GM12872 (cell line): ENCODE results near the gene RASGRP2.

Experiments
- CTCF ChIP-seq: IDR thresholded peaks from 3 replicates; pipeline ENCODE4 v1.5.1; 2011; ENCODE audit warnings: low read depth, mild to moderate bottlenecking, low read length, moderate library complexity; ENCODE audit not compliant: insufficient read depth

RASGRP2 gene

DNA sequence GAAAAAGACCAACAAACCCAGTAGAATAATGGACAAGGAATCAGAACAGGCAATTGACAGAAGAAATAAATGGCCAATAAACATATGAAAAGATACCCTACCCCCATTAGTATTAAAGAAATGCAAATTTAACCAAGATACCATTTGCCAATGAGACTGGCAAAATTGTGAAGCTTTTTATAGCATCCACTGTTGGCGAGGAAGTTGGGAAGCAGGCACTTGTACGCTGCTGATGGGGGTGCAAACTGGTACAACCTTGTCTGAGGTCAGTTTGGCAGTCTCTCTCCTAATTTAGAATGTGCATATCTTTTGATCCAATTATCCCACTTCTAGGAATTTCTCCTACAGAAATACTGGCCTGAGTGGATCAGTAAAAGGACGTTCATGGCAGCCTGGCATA is 12.3 kb downstream of the RASGRP2 start:
- no peak for TF ChIP-seq CTCF

DNA sequence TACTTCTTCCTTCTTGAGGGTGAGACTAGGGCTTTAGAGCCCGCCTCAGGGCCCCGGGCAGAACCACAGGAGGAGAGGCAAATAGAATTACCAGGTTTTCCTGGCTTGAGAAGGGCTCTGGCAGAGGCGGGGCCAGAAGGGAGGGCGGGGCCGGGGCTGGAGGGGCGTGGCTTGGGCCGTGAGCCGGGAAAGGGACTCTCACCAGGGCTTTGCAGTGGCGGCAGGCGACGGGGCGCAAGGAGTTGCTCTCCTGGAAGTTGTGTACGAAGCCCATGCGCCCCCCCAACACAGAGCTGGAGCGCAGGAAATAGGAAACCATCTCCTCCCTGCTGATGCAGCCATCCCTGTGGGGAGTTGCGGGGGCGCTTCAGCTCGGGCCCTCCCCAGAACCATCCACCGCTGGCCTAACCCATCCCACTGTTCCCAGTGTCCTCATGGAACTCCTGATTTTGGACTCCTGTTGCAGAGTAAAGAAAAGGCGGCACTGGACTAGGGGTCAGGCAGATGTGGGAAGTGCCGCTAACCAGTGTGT is 14.0 kb downstream of the RASGRP2 start:
- TF ChIP-seq CTCF = no peak

- TF ChIP-seq CTCF = no peak
Measured at GRCh38 chr11:64728757-64729365, 15.1 kb downstream of the RASGRP2 start.

DNA sequence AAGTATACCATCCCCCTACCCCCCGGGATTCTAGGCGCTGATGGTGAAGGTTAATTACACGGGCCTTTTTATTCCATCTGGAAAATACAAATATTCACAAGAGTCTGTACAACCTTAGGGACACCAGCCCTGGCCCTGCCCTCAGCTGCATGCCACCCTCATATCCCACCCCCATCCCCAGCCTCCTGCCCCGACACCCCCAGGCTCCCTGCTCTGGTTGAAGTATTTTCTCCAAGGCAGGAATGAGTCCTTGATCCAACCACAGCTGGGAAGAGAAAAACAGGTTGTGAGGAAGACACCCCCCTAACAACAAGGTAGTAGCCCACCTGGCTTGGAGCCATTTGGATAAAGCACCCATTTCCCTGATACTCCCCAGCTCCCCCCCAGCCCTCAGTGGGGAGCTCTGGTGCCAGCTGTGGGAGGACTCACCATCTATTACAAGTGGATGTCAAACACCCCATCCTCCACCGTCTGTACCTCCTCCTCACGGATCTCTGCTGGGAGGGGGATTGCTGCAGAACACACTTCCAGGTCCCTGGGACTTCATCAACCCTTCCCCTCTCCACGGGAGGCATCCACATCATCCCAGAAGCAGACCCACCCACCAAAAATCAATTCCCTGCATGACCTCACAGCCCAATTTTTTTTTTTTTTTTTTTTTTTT is 16.9 kb downstream of the RASGRP2 start:
- no peak for TF ChIP-seq CTCF

DNA sequence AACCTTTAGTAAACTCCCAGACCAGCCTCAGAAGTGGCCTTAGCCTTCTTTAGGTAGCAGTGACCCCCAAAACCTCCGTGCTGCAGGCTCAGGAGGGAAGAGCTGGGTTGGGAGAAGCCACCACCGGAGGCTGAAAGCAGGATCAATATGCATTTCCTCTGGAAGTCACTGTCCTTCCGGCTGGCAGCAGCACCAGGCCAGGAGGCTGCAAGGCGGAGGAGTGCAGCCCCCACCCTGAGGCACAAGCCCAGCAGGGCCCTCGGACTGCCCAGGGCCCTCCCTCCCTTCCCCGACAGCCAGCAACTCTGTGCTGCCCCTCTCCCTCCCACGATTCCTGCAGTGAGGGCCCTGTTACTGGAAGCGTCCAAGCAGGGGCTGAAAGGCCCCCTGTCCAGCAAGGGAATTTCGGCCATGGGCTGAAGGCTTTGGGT is 17.7 kb downstream of the RASGRP2 start:
- TF ChIP-seq CTCF = no peak

GRCh38 chr11:64724863-64725532 is 18.9 kb downstream of the RASGRP2 start:
- no peak for TF ChIP-seq CTCF

DNA sequence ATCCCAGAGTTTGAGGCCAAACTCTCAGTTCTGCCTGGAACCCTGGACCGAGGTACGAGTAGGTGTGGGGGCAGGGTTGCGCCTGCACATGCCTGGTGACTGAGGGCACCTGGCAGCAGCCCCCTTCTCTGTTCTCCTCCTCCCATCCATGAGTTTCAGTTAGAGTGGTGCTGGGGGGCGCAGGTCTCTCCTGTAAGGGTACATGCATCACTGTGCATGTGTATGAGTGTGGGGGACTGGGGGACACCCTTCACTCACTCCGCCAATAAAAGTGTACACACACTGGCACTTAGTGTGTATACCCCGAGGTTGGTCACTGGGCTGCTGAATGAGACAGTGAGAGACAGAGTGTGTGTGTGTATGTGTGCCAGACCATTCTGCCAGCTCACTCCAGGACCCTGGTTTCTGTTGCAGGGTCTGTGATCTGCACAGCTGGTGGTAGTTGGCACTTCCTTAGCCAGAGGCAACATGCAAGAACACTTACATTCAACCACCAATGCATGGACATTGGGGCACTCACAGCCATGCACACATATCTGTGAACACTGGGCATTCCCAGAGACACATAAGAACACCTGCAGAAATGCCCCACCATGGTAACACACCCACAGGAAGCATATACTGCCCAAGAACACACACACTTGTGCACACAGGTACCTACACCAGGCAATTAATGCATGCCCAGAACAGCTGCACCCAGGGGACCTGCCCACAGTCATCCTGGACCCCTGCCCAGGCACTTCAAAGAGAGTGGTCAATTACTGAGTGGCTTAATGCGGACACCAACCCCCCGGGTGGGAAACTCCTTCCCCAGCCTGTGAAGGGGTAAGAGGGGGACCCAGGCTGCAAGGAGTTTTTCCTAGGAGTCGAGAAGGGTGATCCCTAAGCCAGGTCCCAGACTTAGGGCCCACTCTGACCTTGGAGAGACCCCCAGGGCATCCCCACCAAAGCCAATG is 19.8 kb downstream of the RASGRP2 start:
- no peak for TF ChIP-seq CTCF
